Measurements from ENCODE around the gene PYGB.

The PYGB gene

DNA sequence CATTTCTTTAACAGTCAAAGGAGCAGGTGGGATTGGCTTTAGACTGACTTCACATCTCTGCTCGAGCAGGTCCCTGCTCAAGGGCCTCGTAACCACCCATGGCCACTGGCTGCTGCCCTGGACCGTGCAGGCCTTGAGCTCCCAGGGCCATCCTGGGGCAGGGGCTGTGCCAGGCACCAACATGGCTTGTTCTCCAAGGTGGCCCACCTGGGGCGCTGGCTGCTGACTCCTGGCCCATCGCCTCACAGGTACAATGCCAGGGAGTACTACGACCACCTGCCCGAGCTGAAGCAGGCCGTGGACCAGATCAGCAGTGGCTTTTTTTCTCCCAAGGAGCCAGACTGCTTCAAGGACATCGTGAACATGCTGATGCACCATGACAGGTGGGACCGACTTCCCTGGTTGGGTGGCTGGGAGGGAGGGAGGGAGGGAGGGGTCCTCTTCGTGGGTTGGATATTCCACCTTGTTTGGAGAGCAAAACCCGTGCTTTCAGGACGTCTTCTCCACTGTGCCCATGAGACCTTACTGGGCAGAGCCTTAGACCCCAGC, 46.1 kb downstream of the PYGB start:
- Histone ChIP-seq H3K9ac (peak overlapping the region; percentile 55; the same call in 1 of the 2 replicates), H4K20me1 (ENCODE audit: insufficient read depth) (no peaks in the 10 kb centered on the region), H3K4me1 (ENCODE audit: low read depth, poor library complexity, severe bottlenecking) (peaks cover 74% of the 10 kb centered on the region), H3K27ac (peak overlapping the region; percentile 94), H3K4me2 (peak overlapping the region; percentile 82; the same call in 1 of the 2 replicates), H3K79me2 (ENCODE audit: insufficient read depth, low read depth) (no peaks in the 10 kb centered on the region), H2AFZ (ENCODE audit: low read depth) (no peak overlapping the region), H3K36me3 (ENCODE audit: insufficient read depth) (no peaks in the 10 kb centered on the region), H3K27me3 (ENCODE audit: insufficient read depth, low read depth) (no peaks in the 10 kb centered on the region), H3K4me3 (IDR thresholded peaks at IDR 0.05; ENCODE audit: insufficient read depth, low read depth, low read length) (no peak overlapping the region)
- TF ChIP-seq, protein P1, sequence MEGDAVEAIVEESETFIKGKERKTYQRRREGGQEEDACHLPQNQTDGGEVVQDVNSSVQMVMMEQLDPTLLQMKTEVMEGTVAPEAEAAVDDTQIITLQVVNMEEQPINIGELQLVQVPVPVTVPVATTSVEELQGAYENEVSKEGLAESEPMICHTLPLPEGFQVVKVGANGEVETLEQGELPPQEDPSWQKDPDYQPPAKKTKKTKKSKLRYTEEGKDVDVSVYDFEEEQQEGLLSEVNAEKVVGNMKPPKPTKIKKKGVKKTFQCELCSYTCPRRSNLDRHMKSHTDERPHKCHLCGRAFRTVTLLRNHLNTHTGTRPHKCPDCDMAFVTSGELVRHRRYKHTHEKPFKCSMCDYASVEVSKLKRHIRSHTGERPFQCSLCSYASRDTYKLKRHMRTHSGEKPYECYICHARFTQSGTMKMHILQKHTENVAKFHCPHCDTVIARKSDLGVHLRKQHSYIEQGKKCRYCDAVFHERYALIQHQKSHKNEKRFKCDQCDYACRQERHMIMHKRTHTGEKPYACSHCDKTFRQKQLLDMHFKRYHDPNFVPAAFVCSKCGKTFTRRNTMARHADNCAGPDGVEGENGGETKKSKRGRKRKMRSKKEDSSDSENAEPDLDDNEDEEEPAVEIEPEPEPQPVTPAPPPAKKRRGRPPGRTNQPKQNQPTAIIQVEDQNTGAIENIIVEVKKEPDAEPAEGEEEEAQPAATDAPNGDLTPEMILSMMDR (conservative IDR thresholded peaks at IDR 0.05; ENCODE audit: low read depth, low read length): no peak

DNA sequence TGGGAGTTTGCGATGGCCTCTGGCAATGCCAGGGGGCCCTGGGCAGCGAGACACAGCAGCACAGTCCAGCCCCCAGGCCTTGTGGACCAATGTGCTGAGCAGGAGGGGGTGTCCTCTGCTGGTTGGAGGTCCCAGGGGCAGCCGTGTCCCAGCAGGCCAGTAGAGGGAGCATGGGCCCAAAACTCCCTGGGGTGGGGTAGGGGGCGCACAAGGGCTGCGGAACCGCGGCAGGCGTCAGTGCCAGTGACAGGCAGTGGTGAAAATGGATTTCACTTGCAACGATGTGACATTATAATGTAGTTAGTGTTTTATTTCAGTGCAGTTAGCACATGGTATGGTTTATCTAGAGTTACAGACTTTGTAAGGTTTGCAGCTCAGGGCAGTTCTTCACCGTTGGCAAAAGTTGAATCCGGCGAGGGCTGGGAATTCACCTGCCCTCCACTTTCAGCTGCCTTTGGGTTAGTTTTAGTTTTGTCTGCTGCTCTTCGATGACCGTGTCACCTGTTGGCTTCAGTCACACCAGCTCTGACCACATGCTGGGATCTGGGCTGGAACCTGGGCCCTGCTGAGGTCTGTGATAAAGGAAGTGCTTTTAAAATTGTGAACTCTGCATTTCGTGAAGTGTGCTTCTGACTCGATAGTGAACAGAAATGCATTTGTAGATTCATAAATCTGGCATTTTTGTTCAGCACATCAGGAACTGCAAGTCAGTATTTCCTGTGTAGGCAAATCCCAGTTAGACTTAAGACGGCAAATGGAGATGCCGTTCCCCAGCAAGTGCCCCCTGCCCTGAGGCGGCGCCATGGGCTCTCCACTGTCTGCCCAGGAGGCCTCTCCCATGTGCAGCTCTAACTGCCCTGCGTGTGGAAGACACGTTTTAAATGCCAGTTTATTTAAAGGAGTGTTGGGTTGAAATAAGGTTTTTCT, 46.8 kb downstream of the PYGB start:
- Histone ChIP-seq H3K27me3 (ENCODE audit: insufficient read depth, low read depth) (no peaks in the 10 kb centered on the region), H3K27ac (peak overlapping the region; percentile 94), H2AFZ (ENCODE audit: low read depth) (no peak overlapping the region), H3K36me3 (ENCODE audit: insufficient read depth) (no peaks in the 10 kb centered on the region), H3K79me2 (ENCODE audit: insufficient read depth, low read depth) (no peaks in the 10 kb centered on the region), H3K4me1 (ENCODE audit: low read depth, poor library complexity, severe bottlenecking) (peaks cover 74% of the 10 kb centered on the region), H3K4me2 (peak overlapping the region; percentile 82), H4K20me1 (ENCODE audit: insufficient read depth) (no peaks in the 10 kb centered on the region), H3K4me3 (IDR thresholded peaks at IDR 0.05; ENCODE audit: insufficient read depth, low read depth, low read length) (no peak overlapping the region), H3K9ac (peak overlapping the region; percentile 55; the same call in 1 of the 2 replicates)
- TF ChIP-seq, protein P1 (conservative IDR thresholded peaks at IDR 0.05; ENCODE audit: low read depth, low read length): peak; percentile 82

DNA sequence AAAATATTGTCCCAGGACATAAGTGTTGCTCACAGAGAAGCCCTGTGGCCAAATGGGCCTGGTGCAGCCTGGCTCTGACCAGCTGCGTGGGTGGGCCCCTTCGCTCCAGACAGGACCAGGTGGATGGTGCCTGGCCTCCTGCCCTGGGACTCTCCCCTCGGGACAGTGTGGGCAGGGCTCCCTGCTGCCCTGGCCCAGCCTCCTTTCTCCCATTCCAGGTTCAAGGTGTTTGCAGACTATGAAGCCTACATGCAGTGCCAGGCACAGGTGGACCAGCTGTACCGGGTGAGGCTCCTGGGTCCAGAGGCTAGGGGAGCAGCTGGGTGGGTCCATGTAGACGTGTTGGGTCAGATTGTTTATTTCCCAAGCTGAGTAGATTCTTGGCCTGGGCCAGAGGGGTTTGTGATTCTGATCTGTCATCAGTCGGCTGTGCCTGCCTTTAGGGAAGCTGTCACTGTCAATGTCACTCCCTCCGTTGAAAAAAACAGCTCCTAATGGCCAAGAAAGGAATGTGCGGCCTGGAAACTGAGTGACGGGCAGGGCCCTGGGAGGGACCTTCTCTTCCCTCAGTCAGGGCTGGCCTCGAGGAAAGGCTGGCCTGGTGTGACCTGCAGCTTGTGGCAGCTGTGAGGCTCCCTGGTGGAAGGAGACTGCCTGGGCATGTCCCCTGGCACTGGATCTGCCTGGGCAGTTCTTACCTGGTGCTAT, 47.7 kb downstream of the PYGB start:
- no peaks in the 10 kb centered on the region for H4K20me1 ChIP-seq (ENCODE audit: insufficient read depth)
- H3K27me3 ChIP-seq (ENCODE audit: insufficient read depth, low read depth): no peaks in the 10 kb centered on the region
- H3K79me2 ChIP-seq (ENCODE audit: insufficient read depth, low read depth): no peaks in the 10 kb centered on the region
- H3K36me3 ChIP-seq (ENCODE audit: insufficient read depth): no peaks in the 10 kb centered on the region
- TF ChIP-seq, protein P1 (conservative IDR thresholded peaks at IDR 0.05; ENCODE audit: low read depth, low read length): no peak
- H2AFZ ChIP-seq (ENCODE audit: low read depth): no peak overlapping the region
- H3K9ac ChIP-seq: peak overlapping the region; percentile 55; the same call in 1 of the 2 replicates
- no peak overlapping the region for H3K4me3 ChIP-seq (IDR thresholded peaks at IDR 0.05; ENCODE audit: insufficient read depth, low read depth, low read length)
- peaks cover 80% of the 10 kb centered on the region for H3K4me1 ChIP-seq (ENCODE audit: low read depth, poor library complexity, severe bottlenecking)
- peak overlapping the region; percentile 94 for H3K27ac ChIP-seq
- H3K4me2 ChIP-seq: peak overlapping the region; percentile 82

All from KMS-11 (cell line).